ENCODE data around the gene EGFL6. TPM values are rescaled to one million over a fixed set of nuclear protein-coding genes. Genes with fewer than 3 reads are reported as not detected.

Gene EGFL6
- total and polyA plus RNA-seq, 4 donors, result 0.02 to 0.23 TPM; not detected in 2

DNA sequence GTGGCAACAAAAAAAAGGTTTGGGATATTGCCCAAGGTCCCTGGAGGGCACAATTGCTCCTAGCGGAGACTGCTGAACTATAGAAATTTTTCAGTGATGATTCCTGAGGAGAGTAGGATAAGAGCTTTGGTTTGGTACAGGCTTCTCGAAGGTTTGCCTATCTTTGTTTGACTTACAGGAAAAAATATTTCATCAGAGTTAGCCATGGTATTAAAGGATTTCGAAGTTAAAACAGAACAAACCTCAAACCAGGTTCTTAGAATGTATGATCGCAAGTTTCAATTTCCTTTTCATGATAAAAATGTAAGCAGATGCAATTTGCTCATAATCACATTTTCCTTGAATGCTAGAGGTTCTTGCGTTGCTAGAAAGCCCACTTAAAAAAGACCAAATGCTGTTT, 1.7 kb downstream of the EGFL6 start:
- Histone ChIP-seq H3K27ac (ENCODE audit: low read depth in 1 of 2, low read length in 2 of 2) (no peak overlapping the region), H3K4me3 (ENCODE audit: low read depth in 1 of 3, low read length in 3 of 3) (no peak overlapping the region), H3K9me3 (ENCODE audit: control insufficient read depth in 4 of 4, low read length in 3 of 4) (peaks cover 0 to 2% (median 0%) of the 10 kb centered on the region in 4 donors), H3K27me3 (ENCODE audit: control insufficient read depth in 4 of 4, insufficient read depth in 4 of 4, low read length in 3 of 4) (peaks cover 0 to 11% (median 3%) of the 10 kb centered on the region in 4 donors), H3K36me3 (ENCODE audit: control insufficient read depth in 4 of 4, insufficient read depth in 3 of 4, low read depth in 1 of 4, low read length in 3 of 4) (no peaks in the 10 kb centered on the region), H3K4me1 (ENCODE audit: control insufficient read depth in 4 of 4, insufficient read depth in 4 of 4, low read length in 3 of 4) (peaks cover 0 to 5% (median under 1%) of the 10 kb centered on the region in 4 donors), H3K9ac (ENCODE audit: low read depth in 1 of 2, low read length in 2 of 2) (no peak overlapping the region)
- 62% methylated on average over 5 of the region's 5 CpGs for WGBS
- no peak for TF ChIP-seq ATF3 (IDR thresholded peaks at IDR 0.05)
- TF ChIP-seq JUND (IDR thresholded peaks at IDR 0.05), result no peak
- TF ChIP-seq, protein P1, sequence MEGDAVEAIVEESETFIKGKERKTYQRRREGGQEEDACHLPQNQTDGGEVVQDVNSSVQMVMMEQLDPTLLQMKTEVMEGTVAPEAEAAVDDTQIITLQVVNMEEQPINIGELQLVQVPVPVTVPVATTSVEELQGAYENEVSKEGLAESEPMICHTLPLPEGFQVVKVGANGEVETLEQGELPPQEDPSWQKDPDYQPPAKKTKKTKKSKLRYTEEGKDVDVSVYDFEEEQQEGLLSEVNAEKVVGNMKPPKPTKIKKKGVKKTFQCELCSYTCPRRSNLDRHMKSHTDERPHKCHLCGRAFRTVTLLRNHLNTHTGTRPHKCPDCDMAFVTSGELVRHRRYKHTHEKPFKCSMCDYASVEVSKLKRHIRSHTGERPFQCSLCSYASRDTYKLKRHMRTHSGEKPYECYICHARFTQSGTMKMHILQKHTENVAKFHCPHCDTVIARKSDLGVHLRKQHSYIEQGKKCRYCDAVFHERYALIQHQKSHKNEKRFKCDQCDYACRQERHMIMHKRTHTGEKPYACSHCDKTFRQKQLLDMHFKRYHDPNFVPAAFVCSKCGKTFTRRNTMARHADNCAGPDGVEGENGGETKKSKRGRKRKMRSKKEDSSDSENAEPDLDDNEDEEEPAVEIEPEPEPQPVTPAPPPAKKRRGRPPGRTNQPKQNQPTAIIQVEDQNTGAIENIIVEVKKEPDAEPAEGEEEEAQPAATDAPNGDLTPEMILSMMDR (IDR thresholded peaks at IDR 0.05; ENCODE audit: low read depth, low read length, missing input control), result no peak
- TF ChIP-seq HNF4A (conservative IDR thresholded peaks at IDR 0.05), result no peak
- no peak for TF ChIP-seq TAF1 (conservative IDR thresholded peaks at IDR 0.05)
- TF ChIP-seq YY1 (IDR thresholded peaks at IDR 0.05), result no peak
- no peak for TF ChIP-seq SP1 (IDR thresholded peaks at IDR 0.05)
- TF ChIP-seq MAX (IDR thresholded peaks at IDR 0.05), result no peak
- TF ChIP-seq NR2F2 (IDR thresholded peaks at IDR 0.05), result no peak
- TF ChIP-seq EGR1 (IDR thresholded peaks at IDR 0.05; ENCODE audit: low read depth in 2 of 2), result no peak
- TF ChIP-seq RXRA (IDR thresholded peaks at IDR 0.05), result no peak
- TF ChIP-seq REST (IDR thresholded peaks at IDR 0.05), result no peak
- no peak for DNase-seq (ENCODE audit: low spot score)

DNA sequence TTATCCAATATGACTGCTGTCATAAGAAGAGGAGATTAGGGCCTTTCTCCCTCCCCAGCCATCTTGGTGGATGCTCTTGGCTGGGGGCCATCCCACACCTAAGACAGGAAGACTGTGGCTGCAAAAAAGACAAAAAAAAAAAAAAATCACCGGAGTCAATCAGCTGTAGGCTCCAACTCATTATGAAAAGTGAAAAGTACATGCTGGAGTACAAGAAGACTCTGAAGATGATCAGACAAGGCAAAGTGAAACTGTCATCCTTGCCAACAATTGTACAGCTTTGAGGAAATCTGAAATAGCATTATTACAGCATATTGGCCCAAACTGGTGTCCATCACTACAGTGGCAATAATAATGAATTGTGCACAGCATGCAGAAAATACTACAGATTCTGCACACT, 5.2 kb downstream of the EGFL6 start:
- Histone ChIP-seq H3K4me3 (ENCODE audit: low read depth in 1 of 3, low read length in 3 of 3) (no peak overlapping the region), H3K9ac (ENCODE audit: low read depth in 1 of 2, low read length in 2 of 2) (no peak overlapping the region), H3K27ac (ENCODE audit: low read depth in 1 of 2, low read length in 2 of 2) (no peak overlapping the region), H3K4me1 (ENCODE audit: control insufficient read depth in 4 of 4, insufficient read depth in 4 of 4, low read length in 3 of 4) (peaks cover 0 to 5% (median under 1%) of the 10 kb centered on the region in 4 donors), H3K27me3 (ENCODE audit: control insufficient read depth in 4 of 4, insufficient read depth in 4 of 4, low read length in 3 of 4) (peaks cover 0 to 11% (median 3%) of the 10 kb centered on the region in 4 donors), H3K9me3 (ENCODE audit: control insufficient read depth in 4 of 4, low read length in 3 of 4) (peaks cover 0 to 2% (median 0%) of the 10 kb centered on the region in 4 donors), H3K36me3 (ENCODE audit: control insufficient read depth in 4 of 4, insufficient read depth in 3 of 4, low read depth in 1 of 4, low read length in 3 of 4) (no peaks in the 10 kb centered on the region)
- no peak for DNase-seq (ENCODE audit: low spot score)
- WGBS, result 79% methylated on average over 1 of the region's 1 CpG
- TF ChIP-seq GABPA (IDR thresholded peaks at IDR 0.05 in 1 of 2, conservative IDR thresholded peaks at IDR 0.05 in 1 of 2), result no peak
- TF ChIP-seq NR2F2 (IDR thresholded peaks at IDR 0.05), result no peak
- TF ChIP-seq ATF3 (IDR thresholded peaks at IDR 0.05), result no peak
- TF ChIP-seq EGR1 (IDR thresholded peaks at IDR 0.05; ENCODE audit: low read depth in 2 of 2), result no peak
- TF ChIP-seq, protein P2, sequence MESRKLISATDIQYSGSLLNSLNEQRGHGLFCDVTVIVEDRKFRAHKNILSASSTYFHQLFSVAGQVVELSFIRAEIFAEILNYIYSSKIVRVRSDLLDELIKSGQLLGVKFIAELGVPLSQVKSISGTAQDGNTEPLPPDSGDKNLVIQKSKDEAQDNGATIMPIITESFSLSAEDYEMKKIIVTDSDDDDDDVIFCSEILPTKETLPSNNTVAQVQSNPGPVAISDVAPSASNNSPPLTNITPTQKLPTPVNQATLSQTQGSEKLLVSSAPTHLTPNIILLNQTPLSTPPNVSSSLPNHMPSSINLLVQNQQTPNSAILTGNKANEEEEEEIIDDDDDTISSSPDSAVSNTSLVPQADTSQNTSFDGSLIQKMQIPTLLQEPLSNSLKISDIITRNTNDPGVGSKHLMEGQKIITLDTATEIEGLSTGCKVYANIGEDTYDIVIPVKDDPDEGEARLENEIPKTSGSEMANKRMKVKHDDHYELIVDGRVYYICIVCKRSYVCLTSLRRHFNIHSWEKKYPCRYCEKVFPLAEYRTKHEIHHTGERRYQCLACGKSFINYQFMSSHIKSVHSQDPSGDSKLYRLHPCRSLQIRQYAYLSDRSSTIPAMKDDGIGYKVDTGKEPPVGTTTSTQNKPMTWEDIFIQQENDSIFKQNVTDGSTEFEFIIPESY (IDR thresholded peaks at IDR 0.05), result no peak
- no peak for TF ChIP-seq YY1 (IDR thresholded peaks at IDR 0.05)
- TF ChIP-seq, protein P1 (IDR thresholded peaks at IDR 0.05; ENCODE audit: low read depth, low read length, missing input control), result no peak
- no peak for TF ChIP-seq MAX (IDR thresholded peaks at IDR 0.05)
- TF ChIP-seq FOXA2 (IDR thresholded peaks at IDR 0.05), result no peak
- TF ChIP-seq FOXA1 (IDR thresholded peaks at IDR 0.05), result no peak
- TF ChIP-seq RAD21 (IDR thresholded peaks at IDR 0.05), result no peak
- no peak for TF ChIP-seq SP1 (IDR thresholded peaks at IDR 0.05)
- no peak for TF ChIP-seq JUND (IDR thresholded peaks at IDR 0.05)
